ENCODE data around the gene CYS1.

Gene CYS1

DNA sequence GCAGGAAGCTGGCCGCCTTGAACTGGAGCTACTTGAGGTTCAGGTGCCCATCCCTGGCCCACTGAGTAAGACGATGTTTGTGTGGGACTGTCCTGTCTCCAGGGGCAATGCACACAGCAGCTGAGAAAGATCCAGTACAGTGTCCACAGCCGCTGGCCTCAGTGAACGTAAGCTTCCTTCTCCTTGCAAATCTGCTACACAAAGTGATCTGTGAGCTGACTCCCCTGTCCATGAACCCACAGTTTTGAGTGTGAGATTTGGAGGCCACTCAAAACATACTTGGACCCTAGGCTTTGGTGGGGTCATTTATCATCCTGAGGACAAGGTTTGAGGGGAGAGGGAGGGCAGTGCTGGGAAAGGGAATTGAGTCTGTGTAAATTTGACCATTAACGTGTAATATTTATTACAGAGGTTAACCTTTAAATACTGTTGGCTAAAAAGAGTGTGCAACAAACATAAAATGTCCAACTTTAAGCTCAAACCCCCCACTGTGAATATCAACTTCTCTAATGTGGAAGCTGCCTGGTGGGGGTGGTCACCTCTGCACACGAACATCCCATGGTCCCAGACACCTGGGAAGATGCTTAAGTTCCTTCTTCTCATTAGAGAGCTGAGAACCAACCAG lies 4.9 kb upstream of the CYS1 start:
- no peak overlapping the region for H3K4me3 ChIP-seq (ENCODE audit: low read length)
- TF ChIP-seq ZNF274 (IDR thresholded peaks at IDR 0.05; ENCODE audit: low read depth, low read length) = no peak

DNA sequence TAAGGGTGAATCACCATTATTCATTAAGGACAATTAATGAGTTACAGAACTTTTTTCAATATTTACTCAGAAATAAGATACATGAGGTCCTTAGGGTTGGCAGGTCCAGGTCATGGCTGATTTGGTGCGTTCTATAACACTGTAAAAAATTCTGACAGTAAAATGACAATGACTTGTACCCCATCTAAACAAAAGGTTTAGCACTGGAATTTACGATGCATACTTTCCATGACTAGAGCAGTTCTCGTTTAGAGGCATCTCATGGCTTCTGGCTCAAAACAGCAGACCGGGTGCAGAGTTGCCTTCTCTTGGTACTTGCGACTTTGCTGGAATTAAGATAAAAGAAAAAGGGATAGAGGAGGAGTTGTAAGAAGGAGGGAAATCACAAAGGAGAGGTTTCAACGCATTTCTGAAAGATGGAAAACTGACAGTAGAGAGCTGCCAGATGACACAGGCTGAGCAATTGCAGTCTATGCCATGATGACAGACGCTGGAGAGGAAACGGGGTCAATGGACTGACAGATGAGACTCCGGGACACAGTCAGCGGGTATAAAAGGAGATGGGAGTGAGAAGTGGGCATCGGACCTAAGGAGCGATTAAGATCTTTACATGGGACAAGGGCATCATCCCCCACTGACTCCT lies 4.1 kb upstream of the CYS1 start:
- H3K4me3 ChIP-seq (ENCODE audit: low read length) = no peak overlapping the region
- no peak for TF ChIP-seq ZNF274 (IDR thresholded peaks at IDR 0.05; ENCODE audit: low read depth, low read length)

DNA sequence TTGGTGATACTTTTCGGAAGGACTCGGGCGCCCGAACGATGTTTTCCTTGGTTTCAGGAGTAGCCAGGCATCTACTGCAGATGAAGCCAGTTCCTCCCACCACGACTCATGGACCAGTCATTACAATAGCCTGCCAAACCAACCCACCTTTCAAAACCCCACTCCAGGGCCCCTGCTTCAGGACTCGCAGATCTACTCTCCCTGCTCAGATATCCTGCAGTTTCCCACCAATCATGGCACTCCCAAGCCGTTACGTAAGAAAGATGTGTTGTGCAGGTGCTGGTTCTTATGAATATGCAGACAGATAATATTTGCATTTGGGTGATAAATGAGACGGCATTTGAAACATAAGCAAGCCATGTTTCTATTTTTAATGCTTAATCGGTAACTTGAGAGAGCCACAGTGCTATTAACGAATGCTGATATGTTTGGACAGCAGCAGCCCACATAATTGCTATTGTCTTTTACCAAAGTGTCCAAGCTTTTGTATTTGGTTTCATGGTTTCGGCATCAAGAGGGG lies 3.5 kb upstream of the CYS1 start:
- no peak for TF ChIP-seq ZNF274 (IDR thresholded peaks at IDR 0.05; ENCODE audit: low read depth, low read length)
- no peak overlapping the region for H3K4me3 ChIP-seq (ENCODE audit: low read length)

DNA sequence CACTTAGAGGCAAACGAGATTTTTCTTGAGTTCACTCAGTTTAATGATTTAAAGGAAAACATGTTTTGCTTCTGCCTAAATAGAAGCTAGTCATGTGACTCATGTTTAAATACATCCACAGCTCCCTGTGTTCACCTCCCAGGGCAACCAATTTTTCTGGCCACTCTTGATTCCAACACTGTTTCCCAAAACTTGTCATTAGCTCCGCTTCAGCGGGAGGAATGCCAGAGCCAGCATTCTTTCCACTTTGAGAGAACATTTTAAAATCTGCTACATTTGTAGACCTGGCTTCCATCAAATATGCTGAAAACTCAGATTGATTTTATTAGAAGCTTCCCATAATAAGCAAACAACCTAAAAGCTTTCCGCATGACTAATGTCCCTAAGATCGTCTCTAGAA lies 2.8 kb upstream of the CYS1 start:
- TF ChIP-seq ZNF274 (IDR thresholded peaks at IDR 0.05; ENCODE audit: low read depth, low read length) = no peak
- no peak overlapping the region for H3K4me3 ChIP-seq (ENCODE audit: low read length)

DNA sequence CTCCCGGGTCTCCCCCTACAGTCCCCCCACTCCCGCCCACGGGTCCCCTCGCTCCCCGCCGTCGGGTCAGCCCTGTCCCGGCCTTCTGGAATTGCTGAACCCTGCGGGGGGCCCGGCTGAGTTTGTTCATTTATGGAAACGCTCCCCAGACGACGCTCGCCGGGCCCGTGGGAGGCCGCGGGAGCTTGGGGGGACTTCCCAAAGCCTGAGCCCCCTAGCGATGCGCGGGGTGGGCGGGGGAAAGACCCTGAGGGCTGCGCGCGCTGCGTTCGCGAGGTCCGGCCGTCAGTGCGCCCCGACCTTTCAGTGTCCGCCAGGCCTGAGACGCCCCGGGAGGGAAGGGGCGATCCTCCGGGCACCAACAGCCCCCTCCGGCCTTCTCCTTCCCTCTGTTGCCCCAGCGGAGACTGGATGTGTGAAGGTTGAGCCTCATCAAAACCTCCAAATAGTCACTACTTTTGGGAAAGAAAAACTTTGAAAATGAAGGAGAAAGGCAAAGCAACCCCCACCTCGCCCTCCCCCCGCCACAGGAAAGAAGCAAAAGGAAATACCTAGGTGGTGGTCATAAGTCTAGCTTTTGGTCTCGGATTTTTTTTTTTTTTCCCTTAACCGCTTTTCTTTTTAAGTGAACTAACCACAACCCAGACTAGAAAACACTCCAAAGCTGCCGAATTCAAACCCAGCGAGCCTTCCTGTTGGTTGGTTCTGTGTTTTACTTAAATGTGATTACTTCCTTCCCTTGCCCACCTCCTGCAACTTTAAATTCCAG lies 509 bp upstream of the CYS1 start:
- TF ChIP-seq ZNF274 (IDR thresholded peaks at IDR 0.05; ENCODE audit: low read depth, low read length) = no peak
- peak overlapping the region; percentile 72; the same call in 1 of the 2 replicates for H3K4me3 ChIP-seq (ENCODE audit: low read length)

DNA sequence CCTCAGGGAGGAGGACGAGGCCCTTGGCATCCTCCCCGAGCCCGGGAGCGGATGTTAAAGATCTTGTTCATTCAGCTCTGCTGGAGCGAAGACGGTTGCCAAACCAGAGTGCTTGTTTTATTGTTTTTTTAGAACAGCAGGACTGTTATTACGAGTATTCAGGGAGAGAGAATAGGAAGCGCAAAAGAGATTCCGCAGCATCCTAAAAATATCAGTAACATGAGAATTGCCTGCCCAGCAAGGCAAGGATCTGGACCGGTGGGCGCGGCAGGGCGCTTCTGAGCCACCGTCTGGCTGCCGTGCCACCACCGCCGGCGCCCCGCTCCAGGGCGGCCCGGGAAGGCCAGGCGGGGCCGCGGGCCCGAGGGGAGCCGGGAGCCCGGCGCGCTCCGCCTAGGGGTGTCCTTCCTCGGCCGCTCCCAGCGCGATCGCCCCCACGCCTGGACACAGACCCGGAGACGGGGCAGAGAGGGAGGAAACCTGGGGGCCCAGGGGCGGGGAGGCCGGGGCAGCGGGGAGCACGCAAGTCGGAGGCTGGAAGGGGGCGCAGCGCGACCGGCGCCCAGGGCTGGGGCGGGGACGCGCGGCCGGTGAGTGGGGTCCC lies 843 bp downstream of the CYS1 start:
- peak overlapping the region; percentile 44; the same call in 1 of the 2 replicates for H3K4me3 ChIP-seq (ENCODE audit: low read length)
- TF ChIP-seq ZNF274 (IDR thresholded peaks at IDR 0.05; ENCODE audit: low read depth, low read length) = no peak

DNA sequence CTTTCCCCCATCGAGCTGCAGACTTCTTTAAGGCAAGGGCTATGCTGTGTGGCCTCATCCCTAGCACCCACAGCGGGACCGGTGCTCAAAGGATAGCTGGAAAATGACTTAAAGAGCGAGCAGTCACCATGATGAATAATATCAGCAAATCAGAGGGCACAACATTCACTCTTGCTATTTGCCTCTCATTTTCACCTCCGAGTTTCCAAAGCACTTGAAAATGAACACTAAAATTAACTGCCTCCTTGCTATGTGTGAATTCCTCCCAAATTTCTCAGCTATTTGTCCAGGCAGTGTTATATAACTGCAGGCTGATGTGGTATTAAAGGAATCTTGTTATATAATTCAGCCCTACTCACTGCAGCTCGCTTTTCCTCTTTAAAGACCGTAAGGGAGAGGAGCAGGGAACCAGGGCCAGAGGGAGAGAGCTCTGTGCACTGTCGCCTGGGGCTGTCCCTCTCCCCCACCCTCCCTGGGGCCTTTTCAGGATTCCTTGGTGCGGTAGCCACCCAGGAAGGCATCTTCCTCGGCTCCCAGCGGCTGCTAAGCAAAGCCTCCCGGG lies 1.4 kb downstream of the CYS1 start:
- H3K4me3 ChIP-seq (ENCODE audit: low read length) = peak overlapping the region; percentile 44; the same call in 1 of the 2 replicates
- no peak for TF ChIP-seq ZNF274 (IDR thresholded peaks at IDR 0.05; ENCODE audit: low read depth, low read length)

DNA sequence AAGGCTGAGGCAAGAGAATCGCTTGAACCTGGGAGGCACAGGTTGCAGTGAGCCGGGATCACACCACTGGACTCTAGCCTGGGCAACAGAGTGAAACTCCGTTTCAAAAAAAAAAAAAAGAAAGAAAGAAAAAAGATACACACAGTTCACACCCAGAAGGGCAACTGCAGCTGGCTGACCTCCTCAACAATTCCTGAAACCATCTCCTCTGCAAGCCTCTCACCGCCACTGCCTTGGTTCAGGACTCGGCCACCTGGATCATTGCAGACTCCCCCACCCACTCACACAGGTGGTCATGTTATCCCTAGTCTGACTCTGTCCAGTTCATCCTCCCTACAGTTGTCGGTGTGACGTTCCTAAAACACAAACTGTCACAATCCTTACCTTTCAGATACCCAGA lies 2.2 kb downstream of the CYS1 start:
- no peak for TF ChIP-seq ZNF274 (IDR thresholded peaks at IDR 0.05; ENCODE audit: low read depth, low read length)
- peak overlapping the region; percentile 44; the same call in 1 of the 2 replicates for H3K4me3 ChIP-seq (ENCODE audit: low read length)

DNA sequence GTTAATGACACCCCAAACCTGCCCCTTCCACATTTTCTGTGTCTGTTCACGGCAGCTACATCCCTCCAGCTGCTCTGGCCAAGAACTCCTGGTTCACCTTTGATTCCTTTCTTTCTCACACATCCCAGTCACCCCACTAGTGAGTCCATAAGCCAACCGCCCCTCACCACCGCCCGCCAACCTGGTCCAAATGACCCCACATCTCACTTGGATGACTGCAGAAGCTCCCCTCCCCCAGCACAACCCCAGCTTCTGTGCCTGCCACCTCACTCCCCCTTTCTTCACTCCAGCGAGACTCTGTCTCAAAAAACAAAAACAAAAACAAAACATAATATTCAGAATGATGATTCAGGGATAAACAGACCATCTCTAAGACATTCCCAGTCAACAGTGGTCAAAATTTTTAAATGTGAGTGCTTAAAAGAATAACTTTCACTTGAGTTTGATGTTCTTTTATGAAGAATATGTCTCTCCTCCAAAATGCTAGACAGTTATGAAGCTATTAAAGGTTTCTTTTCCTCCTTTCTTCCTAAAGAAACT lies 3.2 kb downstream of the CYS1 start:
- H3K4me3 ChIP-seq (ENCODE audit: low read length) = no peak overlapping the region; the same call in 1 of the 2 replicates
- TF ChIP-seq ZNF274 (IDR thresholded peaks at IDR 0.05; ENCODE audit: low read depth, low read length) = no peak

DNA sequence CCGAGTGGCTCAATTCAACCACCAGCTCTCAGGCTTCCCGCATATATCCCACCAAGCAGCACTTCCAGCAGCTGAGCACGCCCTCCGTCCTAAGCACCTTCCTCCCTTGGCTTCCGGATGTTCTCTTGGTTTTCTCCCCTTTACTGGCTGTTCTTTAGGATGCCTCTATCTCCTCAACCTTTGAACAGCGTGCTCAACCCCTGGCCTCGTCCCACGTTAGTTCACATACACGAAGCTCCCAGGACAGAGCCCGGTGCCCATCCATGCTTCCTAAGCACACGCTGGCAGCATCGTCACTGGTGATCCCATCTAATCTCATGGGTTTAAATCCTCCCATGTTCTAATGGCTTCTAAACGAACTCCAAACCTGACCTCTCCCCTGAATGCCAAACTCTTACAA lies 3.7 kb downstream of the CYS1 start:
- TF ChIP-seq ZNF274 (IDR thresholded peaks at IDR 0.05; ENCODE audit: low read depth, low read length) = no peak
- no peak overlapping the region for H3K4me3 ChIP-seq (ENCODE audit: low read length)

DNA sequence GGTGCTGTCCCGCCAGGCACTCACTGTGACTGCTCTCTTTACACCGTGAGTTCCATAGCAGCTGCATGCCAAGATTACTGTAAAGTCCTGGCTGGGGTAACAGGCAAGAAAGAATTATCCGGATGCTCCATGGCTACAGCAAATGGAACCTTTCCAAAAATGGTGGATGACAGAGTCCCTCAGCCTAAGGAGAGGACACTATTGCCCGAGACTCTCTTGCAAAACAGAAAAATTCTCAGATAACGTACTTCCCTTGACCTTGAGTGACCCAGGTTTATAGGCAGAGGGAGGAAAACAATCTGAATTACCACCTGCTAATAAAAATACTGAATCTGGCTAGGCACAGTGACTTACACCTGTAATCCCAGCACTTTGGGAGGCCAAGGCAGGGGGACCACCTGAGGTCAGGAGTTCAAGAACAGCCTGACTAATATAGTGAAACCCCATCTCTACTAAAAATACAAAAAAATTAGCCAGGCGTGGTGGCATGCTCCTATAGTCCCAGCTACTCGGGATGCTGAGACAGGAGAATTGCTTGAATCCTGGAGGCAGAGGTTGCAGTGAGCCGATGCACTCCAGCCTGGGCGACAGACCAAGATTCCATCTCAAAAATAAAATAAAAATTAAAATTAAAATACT lies 4.5 kb downstream of the CYS1 start:
- no peak overlapping the region for H3K4me3 ChIP-seq (ENCODE audit: low read length)
- no peak for TF ChIP-seq ZNF274 (IDR thresholded peaks at IDR 0.05; ENCODE audit: low read depth, low read length)

DNA sequence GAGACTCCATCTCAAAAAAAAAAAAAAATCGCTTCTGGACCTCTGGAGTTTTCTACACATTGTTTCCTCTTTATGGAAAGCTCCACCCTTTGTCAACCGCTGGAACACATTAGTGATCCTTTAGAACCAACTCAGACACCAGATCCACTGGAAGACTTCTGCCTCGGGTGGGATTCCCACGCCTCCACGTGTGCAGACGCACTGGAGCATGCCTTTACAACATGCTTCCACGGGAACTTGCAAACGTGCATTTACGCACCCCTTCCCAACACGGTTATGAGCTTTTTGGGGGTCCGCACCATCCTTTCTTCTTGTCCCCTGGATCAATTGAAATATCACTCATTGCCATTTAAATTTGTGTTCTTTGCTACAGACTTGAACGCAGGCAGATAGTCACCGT lies 5.1 kb downstream of the CYS1 start:
- H3K4me3 ChIP-seq (ENCODE audit: low read length) = no peak overlapping the region
- TF ChIP-seq ZNF274 (IDR thresholded peaks at IDR 0.05; ENCODE audit: low read depth, low read length) = no peak

DNA sequence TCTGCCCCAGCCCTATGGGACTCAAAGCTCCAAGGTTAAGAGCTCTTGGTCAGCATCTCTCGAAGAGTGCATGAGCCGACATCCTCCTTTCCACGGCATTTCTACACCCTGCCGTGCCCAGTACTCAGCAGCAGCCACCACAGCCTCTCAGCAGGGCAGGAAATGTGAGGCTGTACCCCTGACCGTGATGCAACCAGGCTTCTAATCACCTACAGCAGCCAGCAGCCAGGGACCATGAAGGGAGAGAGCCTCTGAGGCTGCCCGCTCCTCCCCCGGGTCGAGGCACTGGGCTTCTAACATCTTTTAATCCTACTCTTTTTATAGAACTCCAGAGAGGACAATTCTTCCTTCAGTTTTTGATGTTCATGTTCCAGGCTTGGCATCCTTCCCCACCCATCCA lies 6.5 kb downstream of the CYS1 start:
- TF ChIP-seq ZNF274 (IDR thresholded peaks at IDR 0.05; ENCODE audit: low read depth, low read length) = no peak
- H3K4me3 ChIP-seq (ENCODE audit: low read length) = no peak overlapping the region

All from GM08714 (cell line).